HG03025 (cell line): Measurements from ENCODE around the gene PCDHA11.
"Not testable (repeated sequence)": the region's sequence is repeated elsewhere in the genome, so short reads cannot be mapped to it uniquely, and the experiment has no call there.

Experiments used
- ATAC-seq: cut with Tn5 transposase; IDR thresholded peaks from one replicate; pipeline ENCODE4 v1.9.1; 2021; ENCODE audit warnings: mild to moderate bottlenecking, moderate library complexity; ENCODE audit not compliant: unreplicated experiment, low FRiP score

Gene PCDHA11, protein sequence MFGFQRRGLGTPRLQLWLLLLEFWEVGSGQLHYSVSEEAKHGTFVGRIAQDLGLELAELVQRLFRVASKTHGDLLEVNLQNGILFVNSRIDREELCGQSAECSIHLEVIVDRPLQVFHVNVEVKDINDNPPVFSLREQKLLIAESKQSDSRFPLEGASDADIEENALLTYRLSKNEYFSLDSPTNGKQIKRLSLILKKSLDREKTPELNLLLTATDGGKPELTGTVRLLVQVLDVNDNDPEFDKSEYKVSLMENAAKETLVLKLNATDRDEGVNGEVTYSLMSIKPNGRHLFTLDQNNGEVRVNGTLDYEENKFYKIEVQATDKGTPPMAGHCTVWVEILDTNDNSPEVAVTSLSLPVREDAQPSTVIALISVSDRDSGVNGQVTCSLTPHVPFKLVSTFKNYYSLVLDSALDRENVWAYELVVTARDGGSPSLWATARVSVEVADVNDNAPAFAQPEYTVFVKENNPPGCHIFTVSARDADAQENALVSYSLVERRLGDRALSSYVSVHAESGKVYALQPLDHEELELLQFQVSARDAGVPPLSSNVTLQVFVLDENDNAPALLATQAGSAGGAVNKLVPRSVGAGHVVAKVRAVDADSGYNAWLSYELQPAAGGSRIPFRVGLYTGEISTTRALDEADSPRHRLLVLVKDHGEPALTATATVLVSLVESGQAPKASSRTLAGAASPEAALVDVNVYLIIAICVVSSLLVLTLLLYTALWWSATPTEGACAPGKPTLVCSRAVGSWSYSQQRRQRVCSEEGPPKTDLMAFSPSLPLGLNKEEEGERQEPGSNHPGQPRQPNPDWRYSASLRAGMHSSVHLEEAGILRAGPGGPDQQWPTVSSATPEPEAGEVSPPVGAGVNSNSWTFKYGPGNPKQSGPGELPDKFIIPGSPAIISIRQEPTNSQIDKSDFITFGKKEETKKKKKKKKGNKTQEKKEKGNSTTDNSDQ

DNA sequence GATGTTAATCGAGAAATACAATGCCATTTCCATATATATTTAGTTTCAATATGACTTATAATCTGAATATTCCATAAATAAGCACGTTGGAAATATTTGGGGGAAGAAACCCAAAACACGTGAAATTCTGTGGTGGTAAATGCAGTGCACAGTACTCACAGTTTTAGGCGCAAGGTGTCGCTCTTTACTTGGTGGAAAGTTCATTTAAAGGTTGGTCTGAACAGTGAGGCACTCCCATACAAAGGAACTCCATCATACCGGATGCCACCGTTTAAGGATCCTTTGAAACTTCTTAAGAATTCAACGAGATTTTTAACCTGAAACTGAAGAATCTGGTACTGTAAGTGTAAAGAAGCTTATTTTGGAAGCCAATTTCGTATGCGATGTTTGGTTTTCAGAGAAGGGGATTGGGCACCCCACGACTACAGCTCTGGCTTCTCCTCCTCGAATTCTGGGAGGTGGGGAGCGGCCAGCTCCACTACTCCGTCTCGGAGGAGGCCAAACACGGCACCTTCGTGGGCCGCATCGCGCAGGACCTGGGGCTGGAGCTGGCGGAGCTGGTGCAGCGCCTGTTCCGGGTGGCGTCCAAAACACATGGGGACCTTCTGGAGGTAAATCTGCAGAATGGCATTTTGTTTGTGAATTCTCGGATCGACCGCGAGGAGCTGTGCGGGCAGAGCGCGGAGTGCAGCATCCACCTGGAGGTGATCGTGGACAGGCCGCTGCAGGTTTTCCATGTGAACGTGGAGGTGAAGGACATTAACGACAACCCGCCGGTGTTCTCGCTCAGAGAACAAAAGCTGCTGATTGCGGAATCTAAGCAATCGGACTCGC lies at the start of gene PCDHA11:
Gene PCDHA11 (plus strand): TSS at position 237 of the 834 bp plus-strand sequence. CDS start 147 bp downstream, at position 384.
- no peak for ATAC-seq

DNA sequence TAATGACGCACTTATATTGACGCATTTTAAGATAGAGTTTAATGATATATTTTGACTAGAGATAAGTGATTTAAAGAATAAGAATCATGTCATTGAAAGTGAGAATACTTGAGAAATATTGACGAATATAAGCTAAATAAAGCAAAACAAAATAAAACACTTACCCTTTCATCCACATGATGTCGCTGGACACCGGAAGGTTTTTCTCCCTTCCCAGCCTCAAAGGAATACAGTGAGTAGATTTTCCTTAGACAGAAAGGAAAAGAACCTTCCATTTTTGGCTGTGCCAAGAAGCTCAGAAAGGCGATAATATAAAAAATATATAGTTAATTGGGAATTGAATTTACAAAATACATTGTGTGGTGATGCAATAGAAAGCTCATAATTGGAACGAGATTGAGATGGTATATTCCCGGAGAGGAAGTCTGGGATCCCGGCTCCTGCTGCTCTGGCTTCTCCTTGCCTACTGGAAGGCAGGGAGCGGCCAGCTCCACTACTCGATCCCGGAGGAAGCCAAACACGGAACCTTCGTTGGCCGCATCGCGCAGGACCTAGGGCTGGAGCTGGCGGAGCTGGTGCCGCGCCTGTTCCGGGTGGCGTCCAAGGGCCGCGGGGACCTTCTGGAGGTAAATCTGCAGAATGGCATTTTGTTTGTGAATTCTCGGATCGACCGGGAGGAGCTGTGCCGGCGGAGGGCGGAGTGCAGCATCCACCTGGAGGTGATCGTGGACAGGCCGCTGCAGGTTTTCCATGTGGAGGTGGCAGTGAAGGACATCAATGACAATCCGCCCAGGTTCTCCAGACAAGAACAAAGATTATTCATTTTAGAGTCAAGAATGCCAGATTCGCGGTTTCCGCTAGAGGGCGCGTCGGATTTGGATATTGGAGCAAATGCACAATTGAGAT lies 47.1 kb upstream of the PCDHA11 start, which contains the start of gene PCDHA5:
Gene PCDHA5 (plus strand): TSS at position 239 of the 906 bp plus-strand sequence.
- ATAC-seq = no peak

DNA sequence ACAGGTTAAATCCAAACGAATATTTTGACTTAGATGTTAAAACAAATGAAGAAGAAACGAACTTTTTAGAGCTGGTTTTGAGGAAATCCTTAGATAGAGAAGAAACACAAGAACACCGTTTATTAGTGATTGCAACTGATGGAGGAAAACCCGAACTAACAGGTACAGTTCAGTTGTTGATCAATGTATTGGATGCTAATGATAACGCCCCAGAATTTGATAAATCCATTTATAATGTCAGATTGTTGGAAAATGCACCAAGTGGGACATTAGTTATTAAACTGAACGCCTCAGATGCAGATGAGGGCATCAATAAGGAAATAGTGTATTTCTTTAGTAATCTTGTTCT lies 46.5 kb upstream of the PCDHA11 start:
- no peak for ATAC-seq

DNA sequence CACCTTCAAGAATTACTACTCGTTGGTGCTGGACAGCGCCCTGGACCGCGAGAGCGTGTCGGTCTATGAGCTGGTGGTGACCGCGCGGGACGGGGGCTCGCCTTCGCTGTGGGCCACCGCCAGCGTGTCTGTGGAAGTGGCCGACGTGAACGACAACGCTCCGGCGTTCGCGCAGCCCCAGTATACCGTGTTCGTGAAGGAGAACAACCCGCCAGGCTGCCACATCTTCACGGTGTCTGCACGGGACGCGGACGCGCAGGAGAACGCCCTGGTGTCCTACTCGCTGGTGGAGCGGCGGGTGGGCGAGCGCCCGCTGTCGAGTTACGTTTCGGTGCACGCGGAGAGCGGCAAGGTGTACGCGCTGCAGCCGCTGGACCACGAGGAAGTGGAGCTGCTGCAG lies 45.8 kb upstream of the PCDHA11 start:
- not testable (repeated sequence) for ATAC-seq

DNA sequence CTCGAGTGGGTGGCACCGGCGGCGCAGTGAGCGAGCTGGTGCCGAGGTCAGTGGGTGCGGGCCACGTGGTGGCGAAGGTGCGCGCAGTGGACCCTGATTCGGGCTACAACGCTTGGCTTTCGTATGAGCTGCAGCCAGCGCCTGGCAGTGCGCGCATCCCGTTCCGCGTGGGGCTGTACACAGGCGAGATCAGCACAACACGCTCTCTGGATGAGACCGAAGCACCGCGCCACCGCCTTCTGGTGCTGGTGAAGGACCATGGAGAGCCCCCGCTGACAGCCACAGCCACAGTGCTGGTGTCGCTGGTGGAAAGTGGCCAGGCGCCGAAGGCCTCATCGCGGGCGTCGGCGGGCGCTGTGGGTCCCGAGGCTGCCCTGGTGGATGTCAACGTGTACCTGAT lies 45.3 kb upstream of the PCDHA11 start:
- no peak for ATAC-seq

DNA sequence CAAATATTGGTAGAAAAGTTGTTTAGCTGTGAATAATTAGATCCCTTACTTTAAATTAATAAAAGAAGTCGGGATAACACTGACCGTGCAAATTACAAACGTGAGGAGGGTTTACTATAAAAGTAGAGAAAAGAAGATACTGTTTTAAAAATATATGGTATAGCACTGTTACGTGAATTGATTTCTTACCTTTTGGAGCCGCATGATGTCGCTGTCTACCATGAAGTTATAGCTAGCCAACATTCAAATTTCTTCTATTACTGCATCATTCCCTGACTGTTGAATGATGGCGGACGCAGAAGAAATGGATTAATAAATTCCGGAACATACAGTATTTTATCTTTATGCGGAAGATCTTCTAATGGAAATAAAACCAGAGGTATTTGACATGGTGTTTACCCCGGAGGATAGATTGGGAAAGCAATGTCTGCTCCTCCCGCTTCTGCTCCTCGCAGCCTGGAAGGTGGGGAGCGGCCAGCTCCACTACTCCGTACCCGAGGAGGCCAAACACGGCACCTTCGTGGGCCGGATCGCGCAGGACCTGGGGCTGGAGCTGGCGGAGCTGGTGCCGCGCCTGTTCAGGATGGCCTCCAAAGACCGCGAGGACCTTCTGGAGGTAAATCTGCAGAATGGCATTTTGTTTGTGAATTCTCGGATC lies 40.9 kb upstream of the PCDHA11 start, which contains the start of gene PCDHA6:
Gene PCDHA6 (plus strand): TSS at position 257 of the 658 bp plus-strand sequence. CDS start 132 bp downstream, at position 389.
- ATAC-seq = no peak

DNA sequence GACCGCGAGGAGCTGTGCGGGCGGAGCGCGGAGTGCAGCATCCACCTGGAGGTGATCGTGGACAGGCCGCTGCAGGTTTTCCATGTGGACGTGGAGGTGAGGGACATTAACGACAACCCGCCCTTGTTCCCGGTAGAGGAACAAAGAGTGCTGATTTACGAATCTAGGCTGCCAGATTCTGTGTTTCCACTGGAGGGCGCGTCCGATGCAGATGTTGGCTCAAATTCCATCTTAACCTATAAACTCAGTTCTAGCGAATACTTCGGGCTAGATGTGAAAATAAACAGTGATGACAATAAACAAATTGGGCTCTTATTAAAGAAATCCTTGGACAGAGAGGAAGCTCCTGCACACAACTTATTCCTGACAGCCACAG lies 40.4 kb upstream of the PCDHA11 start:
- ATAC-seq = no peak

DNA sequence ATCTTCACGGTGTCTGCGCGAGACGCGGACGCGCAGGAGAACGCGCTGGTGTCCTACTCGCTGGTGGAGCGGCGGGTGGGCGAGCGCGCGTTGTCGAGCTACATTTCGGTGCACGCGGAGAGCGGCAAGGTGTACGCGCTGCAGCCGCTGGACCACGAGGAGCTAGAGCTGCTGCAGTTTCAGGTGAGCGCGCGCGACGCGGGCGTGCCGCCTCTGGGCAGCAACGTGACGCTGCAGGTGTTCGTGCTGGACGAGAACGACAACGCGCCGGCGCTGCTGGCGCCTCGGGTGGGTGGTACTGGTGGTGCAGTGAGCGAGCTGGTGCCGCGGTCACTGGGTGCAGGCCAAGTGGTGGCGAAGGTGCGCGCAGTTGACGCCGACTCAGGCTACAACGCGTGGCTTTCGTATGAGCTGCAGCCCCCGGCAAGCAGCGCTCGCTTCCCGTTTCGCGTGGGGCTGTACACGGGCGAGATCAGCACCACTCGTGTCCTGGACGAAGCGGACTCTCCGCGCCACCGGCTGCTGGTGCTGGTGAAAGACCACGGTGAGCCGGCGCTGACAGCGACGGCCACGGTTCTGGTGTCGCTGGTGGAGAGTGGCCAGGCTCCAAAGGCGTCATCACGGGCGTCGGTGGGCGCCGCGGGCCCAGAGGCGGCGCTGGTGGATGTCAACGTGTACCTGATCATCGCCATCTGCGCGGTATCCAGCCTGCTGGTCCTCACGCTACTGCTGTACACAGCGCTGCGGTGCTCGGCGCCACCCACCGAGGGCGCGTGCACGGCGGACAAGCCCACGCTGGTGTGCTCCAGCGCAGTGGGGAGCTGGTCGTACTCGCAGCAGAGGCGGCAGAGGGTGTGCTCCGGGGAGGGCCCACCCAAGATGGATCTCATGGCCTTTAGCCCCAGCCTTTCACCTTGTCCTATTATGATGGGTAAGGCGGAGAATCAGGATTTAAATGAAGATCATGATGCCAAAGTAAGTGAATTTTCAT lies 39.0 kb upstream of the PCDHA11 start:
- not testable (repeated sequence) for ATAC-seq

DNA sequence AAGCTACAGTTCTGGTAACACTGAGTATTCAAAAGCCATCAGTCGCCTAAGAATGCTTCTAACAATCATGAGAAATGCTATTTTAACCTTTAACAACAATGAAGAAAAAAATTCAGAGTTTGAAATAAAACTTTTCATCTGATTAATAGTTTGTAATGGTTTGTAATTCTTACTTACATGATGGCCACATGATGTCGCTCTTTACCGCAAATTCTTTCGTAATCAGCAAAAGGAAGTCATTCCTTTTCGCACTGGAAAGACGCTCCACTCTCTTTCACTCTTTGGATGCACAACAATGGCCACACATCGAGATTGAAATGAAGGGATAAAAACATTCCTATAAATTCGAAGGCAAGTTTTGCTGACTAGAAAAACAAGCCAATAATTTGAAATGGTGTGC lies 34.8 kb upstream of the PCDHA11 start, which contains the start of gene PCDHA7:
Gene PCDHA7 (plus strand): TSS at position 277 of the 400 bp plus-strand sequence. CDS start 115 bp downstream, at position 392.
- no peak for ATAC-seq

DNA sequence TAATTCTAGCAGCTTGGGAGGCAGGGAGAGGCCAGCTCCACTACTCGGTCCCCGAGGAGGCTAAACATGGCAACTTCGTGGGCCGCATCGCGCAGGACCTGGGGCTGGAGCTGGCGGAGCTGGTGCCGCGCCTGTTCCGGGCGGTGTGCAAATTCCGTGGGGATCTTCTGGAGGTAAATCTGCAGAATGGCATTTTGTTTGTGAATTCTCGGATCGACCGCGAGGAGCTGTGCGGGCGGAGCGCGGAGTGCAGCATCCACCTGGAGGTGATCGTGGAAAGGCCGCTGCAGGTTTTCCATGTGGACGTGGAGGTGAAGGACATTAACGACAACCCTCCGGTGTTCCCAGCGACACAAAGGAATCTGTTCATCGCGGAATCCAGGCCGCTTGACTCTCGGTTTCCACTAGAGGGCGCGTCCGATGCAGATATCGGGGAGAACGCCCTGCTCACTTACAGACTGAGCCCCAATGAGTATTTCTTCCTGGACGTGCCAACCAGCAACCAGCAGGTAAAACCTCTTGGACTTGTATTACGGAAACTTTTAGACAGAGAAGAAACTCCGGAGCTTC lies 34.2 kb upstream of the PCDHA11 start:
- not testable (repeated sequence) for ATAC-seq

DNA sequence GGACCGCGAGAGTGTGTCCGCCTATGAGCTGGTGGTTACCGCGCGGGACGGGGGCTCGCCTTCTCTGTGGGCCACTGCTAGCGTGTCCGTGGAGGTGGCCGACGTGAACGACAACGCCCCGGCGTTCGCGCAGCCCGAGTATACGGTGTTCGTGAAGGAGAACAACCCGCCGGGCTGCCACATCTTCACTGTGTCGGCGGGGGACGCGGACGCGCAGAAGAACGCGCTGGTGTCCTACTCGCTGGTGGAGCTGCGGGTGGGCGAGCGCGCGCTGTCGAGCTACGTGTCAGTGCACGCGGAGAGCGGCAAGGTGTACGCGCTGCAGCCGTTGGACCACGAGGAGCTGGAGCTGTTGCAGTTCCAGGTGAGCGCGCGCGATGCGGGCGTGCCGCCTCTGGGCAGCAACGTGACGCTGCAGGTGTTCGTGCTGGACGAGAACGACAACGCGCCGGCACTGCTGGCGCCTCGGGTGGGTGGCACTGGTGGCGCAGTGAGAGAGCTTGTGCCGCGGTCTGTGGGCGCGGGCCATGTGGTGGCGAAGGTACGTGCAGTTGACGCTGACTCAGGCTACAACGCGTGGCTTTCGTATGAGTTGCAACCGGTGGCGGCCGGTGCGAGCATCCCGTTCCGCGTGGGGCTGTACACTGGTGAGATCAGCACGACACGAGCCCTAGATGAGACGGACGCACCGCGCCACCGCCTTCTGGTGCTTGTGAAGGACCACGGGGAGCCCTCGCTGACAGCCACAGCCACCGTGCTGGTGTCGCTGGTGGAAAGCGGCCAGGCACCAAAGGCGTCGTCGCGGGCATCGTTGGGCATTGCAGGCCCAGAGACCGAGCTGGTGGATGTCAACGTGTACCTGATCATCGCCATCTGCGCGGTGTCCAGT lies 32.9 kb upstream of the PCDHA11 start:
- ATAC-seq = no peak

DNA sequence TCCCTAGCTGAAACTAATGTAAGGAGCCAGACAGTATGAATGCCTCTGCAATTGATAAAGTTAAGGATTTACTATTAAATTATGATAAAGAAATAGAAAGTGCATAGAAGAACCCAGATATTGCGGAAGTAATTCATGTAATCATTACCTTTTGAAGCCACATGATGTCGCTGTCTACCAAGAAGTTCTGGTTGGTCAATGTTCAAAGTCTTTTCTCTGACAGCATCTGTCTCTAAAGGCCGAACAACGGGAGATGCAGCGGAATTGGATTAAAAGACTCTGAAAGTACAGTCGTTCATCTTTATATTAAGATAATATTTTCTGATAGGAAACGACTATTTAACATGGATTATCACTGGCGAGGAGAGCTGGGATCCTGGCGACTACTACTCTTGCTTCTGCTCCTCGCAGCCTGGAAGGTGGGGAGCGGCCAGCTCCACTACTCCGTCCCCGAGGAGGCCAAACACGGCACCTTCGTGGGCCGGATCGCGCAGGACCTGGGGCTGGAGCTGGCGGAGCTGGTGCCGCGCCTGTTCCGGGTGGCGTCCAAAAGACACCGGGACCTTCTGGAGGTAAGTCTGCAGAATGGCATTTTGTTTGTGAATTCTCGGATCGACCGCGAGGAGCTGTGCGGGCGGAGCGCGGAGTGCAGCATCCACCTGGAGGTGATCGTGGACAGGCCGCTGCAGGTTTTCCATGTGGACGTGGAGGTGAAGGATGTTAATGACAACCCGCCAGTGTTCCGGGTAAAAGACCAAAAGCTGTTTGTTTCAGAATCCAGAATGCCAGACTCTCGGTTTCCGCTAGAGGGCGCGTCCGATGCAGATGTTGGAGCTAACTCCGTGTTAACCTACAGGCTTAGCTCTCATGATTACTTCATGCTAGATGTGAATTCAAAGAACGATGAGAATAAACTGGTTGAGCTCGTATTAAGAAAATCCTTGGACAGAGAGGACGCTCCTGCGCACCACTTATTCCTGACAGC lies 27.5 kb upstream of the PCDHA11 start, which contains the start of gene PCDHA8:
Gene PCDHA8 (plus strand): TSS at position 210 of the 985 bp plus-strand sequence. CDS start 135 bp downstream, at position 345.
- no peak for ATAC-seq

DNA sequence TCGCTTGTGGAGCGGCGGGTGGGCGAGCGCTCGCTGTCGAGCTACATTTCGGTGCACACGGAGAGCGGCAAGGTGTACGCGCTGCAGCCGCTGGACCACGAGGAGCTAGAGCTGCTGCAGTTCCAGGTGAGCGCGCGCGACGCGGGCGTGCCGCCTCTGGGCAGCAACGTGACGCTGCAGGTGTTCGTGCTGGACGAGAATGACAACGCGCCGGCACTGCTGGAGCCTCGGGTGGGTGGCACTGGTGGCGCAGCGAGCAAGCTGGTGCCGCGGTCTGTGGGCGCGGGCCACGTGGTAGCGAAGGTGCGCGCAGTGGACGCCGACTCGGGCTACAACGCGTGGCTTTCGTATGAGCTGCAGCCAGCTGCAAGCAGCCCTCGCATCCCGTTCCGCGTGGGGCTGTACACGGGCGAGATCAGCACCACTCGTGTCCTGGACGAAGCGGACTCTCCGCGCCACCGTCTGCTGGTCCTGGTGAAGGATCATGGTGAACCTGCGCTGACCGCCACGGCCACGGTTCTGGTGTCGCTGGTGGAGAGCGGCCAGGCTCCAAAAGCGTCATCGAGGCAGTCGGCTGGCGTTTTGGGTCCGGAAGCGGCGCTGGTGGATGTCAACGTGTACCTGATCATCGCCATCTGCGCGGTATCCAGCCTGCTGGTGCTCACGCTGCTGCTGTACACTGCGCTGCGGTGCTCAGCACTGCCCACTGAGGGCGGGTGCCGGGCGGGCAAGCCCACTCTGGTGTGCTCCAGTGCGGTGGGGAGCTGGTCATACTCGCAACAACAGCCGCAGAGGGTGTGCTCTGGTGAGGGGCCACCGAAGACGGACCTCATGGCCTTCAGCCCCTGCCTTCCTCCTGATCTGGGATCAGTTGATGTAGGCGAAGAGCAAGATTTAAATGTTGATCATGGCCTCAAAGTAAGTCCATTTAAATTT lies 25.7 kb upstream of the PCDHA11 start:
- no peak for ATAC-seq
